ENCODE results near the gene BLNK.

The BLNK gene

GRCh38 chr10:96260014-96260413, 11.4 kb downstream of the BLNK start:
- no peak for DNase-seq

DNA sequence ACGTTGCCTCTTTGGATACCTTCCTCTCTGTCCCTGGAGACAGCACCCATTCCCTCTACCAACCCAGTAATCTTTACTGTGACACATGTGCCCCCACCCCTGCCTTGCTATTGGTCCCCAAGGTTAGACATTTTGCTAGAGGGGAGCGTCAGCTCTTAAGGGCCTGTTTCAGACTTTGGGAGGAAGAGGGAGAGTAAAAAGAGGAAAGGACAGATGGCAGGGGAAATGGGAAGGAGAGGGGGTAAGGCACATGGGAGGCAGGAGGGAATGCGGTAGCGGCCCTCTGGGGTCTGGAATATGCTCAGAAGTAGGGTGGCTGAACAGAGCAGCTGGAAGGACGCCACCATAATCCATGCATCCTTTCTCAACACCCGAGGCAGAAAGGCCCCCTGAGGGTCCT, 12.2 kb downstream of the BLNK start:
- no peak for DNase-seq

GRCh38 chr10:96257944-96258343, 13.4 kb downstream of the BLNK start:
- no peak for DNase-seq

- DNase-seq = no peak
These were observed 15.6 kb downstream of the BLNK start for GRCh38 chr10:96255549-96256333.

GRCh38 chr10:96254976-96255375, 16.4 kb downstream of the BLNK start:
- DNase-seq = no peak

GRCh38 chr10:96252730-96253129, 18.6 kb downstream of the BLNK start:
- DNase-seq = no peak

DNA sequence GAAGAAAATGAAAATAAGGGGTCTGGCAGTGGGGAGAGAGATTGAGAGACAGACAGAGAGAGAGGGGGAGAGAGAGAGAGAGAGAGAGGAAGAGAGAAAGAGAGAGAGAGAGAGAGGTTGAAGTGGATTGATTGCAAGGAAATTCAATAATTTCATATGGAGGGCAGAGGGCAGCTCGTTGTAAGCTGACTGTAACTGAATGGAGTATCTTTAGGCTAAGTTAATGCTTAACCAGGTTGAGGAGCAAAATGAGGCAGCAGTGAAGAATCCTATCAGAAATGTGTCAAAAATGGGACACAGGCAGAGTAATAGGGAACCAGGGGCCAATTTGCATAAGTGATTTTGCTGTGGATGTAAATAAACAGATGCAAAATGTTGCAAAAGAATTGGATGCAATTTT, 21.0 kb downstream of the BLNK start:
- no peak for DNase-seq

- DNase-seq = no peak
These were observed 22.1 kb downstream of the BLNK start for GRCh38 chr10:96249264-96249663.

DNA sequence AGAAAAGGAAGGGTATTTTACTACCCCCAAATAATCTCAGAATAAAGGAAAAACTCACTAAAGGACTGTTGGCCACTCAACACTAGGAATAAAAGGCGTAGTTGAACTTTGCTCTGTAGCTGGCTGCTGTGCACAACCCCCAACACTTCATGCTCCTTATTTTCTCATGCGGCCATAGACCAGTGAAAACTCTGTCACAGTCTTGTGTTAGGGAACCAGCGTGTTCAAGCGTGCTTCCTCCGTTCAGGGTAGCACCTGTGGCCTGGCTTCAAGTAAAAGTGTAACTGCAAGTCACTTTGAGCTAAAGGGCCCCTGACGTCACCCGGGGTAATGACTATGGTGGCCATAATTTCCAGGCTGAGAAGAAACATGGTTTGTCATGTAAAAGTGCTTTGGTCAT, 27.0 kb downstream of the BLNK start:
- no peak for DNase-seq

GRCh38 chr10:96243296-96243695, 28.1 kb downstream of the BLNK start:
- DNase-seq = no peak

GRCh38 chr10:96242822-96243221, 28.5 kb downstream of the BLNK start:
- no peak for DNase-seq

DNA sequence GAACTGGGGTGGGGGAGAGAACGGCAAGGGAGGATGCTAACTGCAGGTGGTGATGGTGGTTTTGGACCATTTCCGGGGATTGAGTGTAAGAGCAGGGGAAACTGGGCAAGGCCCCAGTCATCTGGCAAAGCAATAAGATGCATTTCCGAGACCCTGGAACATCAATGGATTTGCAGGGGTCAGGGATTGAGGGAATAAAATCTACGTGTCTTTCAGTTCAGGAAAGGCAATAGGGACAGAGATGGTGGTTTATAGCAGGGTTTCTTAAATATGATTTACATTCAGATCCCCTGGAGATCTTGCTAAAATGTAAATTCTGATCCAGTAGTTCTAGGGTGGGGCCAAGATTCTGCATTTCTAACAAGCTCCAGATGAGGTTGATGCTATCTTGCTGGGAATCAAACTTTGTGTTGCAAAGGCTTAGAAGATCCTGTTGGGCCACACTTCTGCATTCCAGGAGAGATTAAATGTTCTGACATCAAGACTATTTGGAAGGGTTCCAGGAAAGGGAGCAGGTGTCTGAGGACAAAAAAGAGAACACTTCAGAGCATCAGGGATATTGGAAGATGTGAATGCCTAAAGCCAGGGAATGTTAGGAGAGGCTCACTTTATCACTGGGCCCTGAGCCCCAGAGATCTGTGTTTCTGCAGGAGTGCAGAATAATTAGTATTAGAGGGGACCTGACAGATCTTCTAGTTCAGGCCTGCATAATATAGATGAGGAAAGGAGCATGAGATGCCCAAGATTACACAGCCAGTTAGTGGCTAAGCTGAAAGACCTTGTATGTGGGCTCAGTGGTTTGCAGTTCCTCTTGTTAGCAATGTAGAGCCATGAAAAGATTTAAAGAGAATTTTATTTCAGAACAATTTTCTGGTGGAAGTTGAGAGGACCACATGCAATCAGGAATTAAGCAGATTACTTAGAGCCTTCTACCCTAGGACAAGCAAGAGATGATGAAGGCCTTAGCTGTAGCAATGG, 32.4 kb downstream of the BLNK start:
- no peak for DNase-seq

DNA sequence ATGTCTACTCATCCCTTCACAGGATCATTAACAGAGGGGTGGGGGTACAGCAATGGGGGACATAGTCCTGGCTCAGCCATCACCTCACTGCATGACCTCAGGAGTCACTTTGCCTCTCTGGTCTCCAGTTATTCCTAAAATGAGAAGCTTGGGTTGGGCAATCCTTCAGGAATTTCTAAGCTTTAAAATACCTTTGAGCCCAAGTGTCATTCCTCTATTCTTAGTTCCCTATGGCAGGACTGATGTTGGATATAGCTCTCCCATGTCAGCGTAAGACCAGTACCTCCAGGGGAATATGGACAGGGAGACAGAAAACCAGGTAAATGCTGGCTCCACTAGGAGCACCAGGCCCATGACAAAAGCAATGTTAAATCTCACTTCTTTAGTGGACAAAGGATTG, 34.5 kb downstream of the BLNK start:
- no peak for DNase-seq

- DNase-seq = no peak
These were observed 35.3 kb downstream of the BLNK start for GRCh38 chr10:96236090-96236478.

DNA sequence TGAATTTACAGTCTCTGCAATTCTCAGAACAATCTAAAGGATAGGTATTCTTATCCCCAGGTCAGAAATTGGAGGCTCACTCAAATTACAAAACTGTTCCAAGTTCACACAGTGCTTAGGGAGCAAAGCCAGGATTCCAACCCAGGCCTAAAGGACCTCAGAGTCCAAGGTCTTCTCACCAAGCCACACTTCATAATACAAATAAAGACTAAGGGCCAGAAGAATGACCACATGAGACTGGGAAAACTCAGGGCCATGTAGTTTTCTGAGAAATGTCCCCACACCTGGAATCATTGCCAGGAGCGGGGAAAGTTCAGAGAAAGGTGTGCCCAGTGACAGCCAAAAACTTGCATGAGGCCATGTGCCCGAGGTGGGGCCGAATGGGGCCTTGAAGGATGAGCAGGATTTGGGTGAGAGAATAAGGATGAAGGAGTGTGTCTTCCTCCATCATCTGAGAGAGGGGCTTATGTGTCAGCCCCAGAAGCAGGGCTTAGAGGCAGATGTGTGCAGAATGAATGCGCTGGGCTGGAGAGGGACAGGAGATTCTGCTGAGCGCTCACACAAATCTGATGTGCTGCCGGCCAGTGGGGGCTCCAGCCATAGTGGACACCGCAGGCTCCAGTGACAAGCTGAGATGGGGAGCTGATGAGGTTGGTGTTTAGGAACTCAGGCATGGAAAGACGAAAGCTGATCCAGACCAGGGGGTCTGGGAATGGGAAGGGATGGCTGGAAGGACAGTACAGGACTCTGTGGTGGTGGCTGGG, 35.9 kb downstream of the BLNK start:
- DNase-seq = no peak

DNA sequence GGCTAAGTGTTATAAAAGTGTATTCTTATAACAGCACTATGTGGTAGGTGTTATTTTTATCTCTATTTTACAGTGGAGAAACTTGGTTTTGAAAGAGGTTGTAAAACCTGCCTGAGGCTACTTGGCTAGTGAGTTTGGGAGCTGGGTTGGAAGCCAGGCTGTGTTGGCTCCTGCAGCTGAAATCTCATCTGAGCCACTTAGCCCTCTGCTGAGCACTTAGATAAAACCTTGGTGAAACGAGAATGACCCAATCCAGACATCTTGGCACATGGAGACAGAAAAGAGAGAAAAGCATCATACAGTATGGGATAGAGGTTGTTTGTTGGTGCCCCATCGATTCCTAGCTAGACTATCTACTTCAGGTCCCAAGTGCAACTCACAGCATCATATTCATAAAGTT, 37.4 kb downstream of the BLNK start:
- no peak for DNase-seq

- DNase-seq = no peak
These were observed 40.8 kb downstream of the BLNK start for GRCh38 chr10:96230527-96230926.

- peak; percentile 17 for DNase-seq
These were observed 41.8 kb downstream of the BLNK start for GRCh38 chr10:96229568-96230030.

- DNase-seq = no peak
These were observed 42.9 kb downstream of the BLNK start for GRCh38 chr10:96228408-96228994.

GRCh38 chr10:96227206-96227605, 44.2 kb downstream of the BLNK start:
- no peak for DNase-seq

- DNase-seq = no peak
These were observed 46.2 kb downstream of the BLNK start for GRCh38 chr10:96225119-96225518.

GRCh38 chr10:96222908-96223307, 48.5 kb downstream of the BLNK start:
- DNase-seq = no peak

GRCh38 chr10:96222441-96222840, 48.9 kb downstream of the BLNK start:
- DNase-seq = no peak

Data from NCI-H1048 (cell line).